HUES64 (cell line): ENCODE results near the gene TOP3A.
A peak's percentile ranks its signal among the peaks of the same experiment; 100 is the strongest.
"Not testable (repeated sequence)": the region's sequence is repeated elsewhere in the genome, so short reads cannot be mapped to it uniquely, and the experiment has no call there.

Experiments used
- H3K27ac ChIP-seq: 2 replicates; pipeline ENCODE4 v1.7.0; 2013; ENCODE audit warnings: low read depth, low read length, inconsistent platforms
- H3K27me3 ChIP-seq: 2 replicates; pipeline ENCODE4 v1.6.1; 2013; ENCODE audit warnings: mild to moderate bottlenecking, low read length; ENCODE audit not compliant: insufficient read depth
- H3K36me3 ChIP-seq: 2 replicates; pipeline ENCODE4 v1.6.1; 2013; ENCODE audit warnings: mild to moderate bottlenecking, low read length; ENCODE audit not compliant: insufficient read depth
- H3K4me1 ChIP-seq: 2 replicates; pipeline ENCODE4 v1.6.1; 2013; ENCODE audit warnings: mild to moderate bottlenecking, low read length, moderate library complexity; ENCODE audit not compliant: insufficient read depth
- H3K4me3 ChIP-seq: 2 replicates; pipeline ENCODE4 v1.5.1; 2013; ENCODE audit warnings: mild to moderate bottlenecking, low read length, moderate library complexity
- H3K9ac ChIP-seq: 2 replicates; pipeline ENCODE4 v1.6.1; 2013; ENCODE audit warnings: mild to moderate bottlenecking, low read depth, low read length
- H3K9me3 ChIP-seq: 2 replicates; pipeline ENCODE4 v1.6.1; 2013; ENCODE audit warnings: low read depth, low read length; ENCODE audit not compliant: insufficient read depth
- WGBS: fragments of 150-250, 120-280 bp; methylation state at CpG from one replicate; pipeline ENCODE4 v1.1.7; 2013; ENCODE audit warnings: missing lambda C conversion rate; 5-methylcytosine and 5-hydroxymethylcytosine counted together

The TOP3A gene

GRCh38 chr17:18322522-18322921 lies 7.7 kb upstream of the TOP3A start:
- 95% methylated on average over 12 of the region's 12 CpGs for WGBS
- no peak overlapping the region for H3K4me3 ChIP-seq
- H3K9ac ChIP-seq, result no peak overlapping the region
- no peak overlapping the region for H3K27ac ChIP-seq
- H3K27me3 ChIP-seq, result no peaks in the 10 kb centered on the region
- peaks cover 59% of the 10 kb centered on the region for H3K36me3 ChIP-seq
- no peaks in the 10 kb centered on the region for H3K4me1 ChIP-seq
- H3K9me3 ChIP-seq, result no peaks in the 10 kb centered on the region

- H3K9ac ChIP-seq, result no peak overlapping the region
These were observed 6.5 kb upstream of the TOP3A start for GRCh38 chr17:18321309-18321708.

GRCh38 chr17:18320301-18320700 lies 5.5 kb upstream of the TOP3A start:
- H3K9ac ChIP-seq, result no peak overlapping the region
- no peak overlapping the region for H3K27ac ChIP-seq
- no peaks in the 10 kb centered on the region for H3K9me3 ChIP-seq
- WGBS, result 95% methylated on average over 7 of the region's 7 CpGs
- no peak overlapping the region for H3K4me3 ChIP-seq
- H3K4me1 ChIP-seq, result peaks cover 5% of the 10 kb centered on the region; the same call in 1 of the 2 replicates
- no peaks in the 10 kb centered on the region for H3K27me3 ChIP-seq
- H3K36me3 ChIP-seq, result peaks cover 56% of the 10 kb centered on the region

More at GRCh38 chr17:18321309-18321708, 6.5 kb upstream of the TOP3A start:
- H3K4me3 ChIP-seq, result no peak overlapping the region
- no peaks in the 10 kb centered on the region for H3K9me3 ChIP-seq
- no peaks in the 10 kb centered on the region for H3K27me3 ChIP-seq
- no peaks in the 10 kb centered on the region for H3K4me1 ChIP-seq
- WGBS, result 88% methylated on average over 5 of the region's 5 CpGs
- H3K27ac ChIP-seq, result no peak overlapping the region
- H3K36me3 ChIP-seq, result peaks cover 61% of the 10 kb centered on the region

GRCh38 chr17:18319604-18320256 lies 4.9 kb upstream of the TOP3A start:
- H3K4me3 ChIP-seq, result no peak overlapping the region
- no peak overlapping the region for H3K9ac ChIP-seq
- peaks cover 50% of the 10 kb centered on the region for H3K36me3 ChIP-seq
- H3K9me3 ChIP-seq, result no peaks in the 10 kb centered on the region
- no peak overlapping the region for H3K27ac ChIP-seq
- WGBS, result 74% methylated on average over 13 of the region's 13 CpGs
- H3K4me1 ChIP-seq, result peaks cover 5% of the 10 kb centered on the region; the same call in 1 of the 2 replicates
- no peaks in the 10 kb centered on the region for H3K27me3 ChIP-seq

- Histone ChIP-seq H3K27me3 (no peaks in the 10 kb centered on the region), H3K4me3 (no peak overlapping the region), H3K9ac (0 out of 2 replicates have a peak overlapping the region, but pooled peaks have one; percentile 3), H3K27ac (no peak overlapping the region), H3K9me3 (no peaks in the 10 kb centered on the region), H3K36me3 (peaks cover 42% of the 10 kb centered on the region), H3K4me1 (peaks cover 5% of the 10 kb centered on the region; the same call in 1 of the 2 replicates)
- 88% methylated on average over 18 of the region's 18 CpGs for WGBS
These were observed 4.1 kb upstream of the TOP3A start for GRCh38 chr17:18318771-18319450.

- H3K27me3 ChIP-seq, result no peaks in the 10 kb centered on the region
These were observed 3.3 kb upstream of the TOP3A start for GRCh38 chr17:18318117-18318516.

GRCh38 chr17:18315961-18316360 lies 1.2 kb upstream of the TOP3A start:
- Histone ChIP-seq H3K27ac (no peak overlapping the region; the same call in 1 of the 2 replicates), H3K9ac (peak overlapping the region; percentile 92), H3K36me3 (peaks cover 46% of the 10 kb centered on the region), H3K4me1 (peaks cover 12% of the 10 kb centered on the region; the same call in 1 of the 2 replicates), H3K4me3 (peak overlapping the region; percentile 92), H3K27me3 (no peaks in the 10 kb centered on the region), H3K9me3 (no peaks in the 10 kb centered on the region)
- WGBS, result 79% methylated on average over 11 of the region's 11 CpGs

More at GRCh38 chr17:18318117-18318516, 3.3 kb upstream of the TOP3A start:
- 91% methylated on average over 7 of the region's 7 CpGs for WGBS
- Histone ChIP-seq H3K36me3 (peaks cover 37% of the 10 kb centered on the region), H3K4me1 (peaks cover 11% of the 10 kb centered on the region; the same call in 1 of the 2 replicates), H3K9ac (no peak overlapping the region), H3K9me3 (no peaks in the 10 kb centered on the region), H3K27ac (no peak overlapping the region), H3K4me3 (no peak overlapping the region)

GRCh38 chr17:18315562-18315922 lies 748 bp upstream of the TOP3A start:
- peaks cover 12% of the 10 kb centered on the region; the same call in 1 of the 2 replicates for H3K4me1 ChIP-seq
- H3K36me3 ChIP-seq, result peaks cover 49% of the 10 kb centered on the region
- H3K27ac ChIP-seq, result peak overlapping the region; percentile 95
- H3K27me3 ChIP-seq, result no peaks in the 10 kb centered on the region
- peak overlapping the region; percentile 92 for H3K4me3 ChIP-seq
- H3K9ac ChIP-seq, result peak overlapping the region; percentile 92
- WGBS, result 9% methylated on average over 18 of the region's 18 CpGs
- no peaks in the 10 kb centered on the region for H3K9me3 ChIP-seq

- WGBS, result under 1% methylated on average over 39 of the region's 39 CpGs
- H3K36me3 ChIP-seq, result peaks cover 55% of the 10 kb centered on the region
- no peaks in the 10 kb centered on the region for H3K27me3 ChIP-seq
- peaks cover 12% of the 10 kb centered on the region; the same call in 1 of the 2 replicates for H3K4me1 ChIP-seq
- H3K27ac ChIP-seq, result peak overlapping the region; percentile 69
- H3K9me3 ChIP-seq, result no peaks in the 10 kb centered on the region
- peak overlapping the region; percentile 92 for H3K9ac ChIP-seq
- peak overlapping the region; percentile 92 for H3K4me3 ChIP-seq
These were observed 599 bp downstream of the TOP3A start for GRCh38 chr17:18314059-18314730.

- Histone ChIP-seq H3K4me1 (0 out of 2 replicates have a peak, but pooled peaks cover 8% of the 10 kb centered on the region), H3K9me3 (no peaks in the 10 kb centered on the region)
These were observed 5.6 kb downstream of the TOP3A start for GRCh38 chr17:18309202-18309601.

GRCh38 chr17:18303206-18303605 lies 11.6 kb downstream of the TOP3A start:
- not testable (repeated sequence) for H3K27me3 ChIP-seq, H3K27ac ChIP-seq, H3K9ac ChIP-seq, H3K9me3 ChIP-seq, H3K4me3 ChIP-seq, H3K4me1 ChIP-seq
- peaks cover 91% of the 10 kb centered on the region for H3K36me3 ChIP-seq
- 95% methylated on average over 13 of the region's 13 CpGs for WGBS

More at GRCh38 chr17:18309202-18309601, 5.6 kb downstream of the TOP3A start:
- Histone ChIP-seq H3K4me3 (no peak overlapping the region), H3K36me3 (peaks cover 79% of the 10 kb centered on the region), H3K27ac (no peak overlapping the region), H3K9ac (no peak overlapping the region), H3K27me3 (no peaks in the 10 kb centered on the region)
- WGBS, result 94% methylated on average over 4 of the region's 4 CpGs
